GM23248 (cell line): ENCODE results near the gene NOTUM. TPM values are rescaled to one million over a fixed set of nuclear protein-coding genes. Genes with fewer than 3 reads are reported as not detected.

ENCODE experiments used
- DNase-seq: peaks from one replicate; pipeline ENCODE4 v3.0.0-alpha.2; 2015
- H2AFZ ChIP-seq: fragments of 200-600 bp; sonication (generic); 2 replicates; pipeline ENCODE4 v1.6.1; 2016; ENCODE audit warnings: antibody characterized with exemption
- H3F3A ChIP-seq: fragments of 200-600 bp; sonication (generic); 2 replicates; pipeline ENCODE4 v1.6.1; 2016; ENCODE audit warnings: mild to moderate bottlenecking, antibody characterized with exemption, mixed run types; ENCODE audit not compliant: insufficient read depth
- H3K27ac ChIP-seq: fragments of 200-600 bp; sonication (generic); 2 replicates; pipeline ENCODE4 v1.5.1; 2016; ENCODE audit warnings: mild to moderate bottlenecking
- H3K27me3 ChIP-seq: fragments of 200-600 bp; sonication (generic); replicated peaks from 2 replicates; pipeline ENCODE4 v1.6.1; 2016; ENCODE audit warnings: mild to moderate bottlenecking; ENCODE audit not compliant: insufficient read depth
- H3K36me3 ChIP-seq: fragments of 200-600 bp; sonication (generic); 2 replicates; pipeline ENCODE4 v1.6.1; 2016; ENCODE audit warnings: low read depth, mild to moderate bottlenecking
- H3K4me1 ChIP-seq: fragments of 200-600 bp; sonication (generic); 2 replicates; pipeline ENCODE4 v1.6.1; 2016; ENCODE audit warnings: mild to moderate bottlenecking; ENCODE audit not compliant: insufficient read depth
- H3K4me2 ChIP-seq: fragments of 200-600 bp; sonication (generic); one replicate; pipeline ENCODE4 v1.6.1; 2016; ENCODE audit warnings: mild to moderate bottlenecking; ENCODE audit not compliant: unreplicated experiment
- H3K4me3 ChIP-seq: fragments of 200-600 bp; sonication (generic); 2 replicates; pipeline ENCODE4 v1.5.1; 2016; ENCODE audit warnings: mild to moderate bottlenecking
- H3K79me2 ChIP-seq: fragments of 200-600 bp; sonication (generic); 2 replicates; pipeline ENCODE4 v1.6.1; 2016; ENCODE audit warnings: mild to moderate bottlenecking; ENCODE audit not compliant: insufficient read depth
- H3K9ac ChIP-seq: fragments of 200-600 bp; sonication (generic); 2 replicates; pipeline ENCODE4 v1.6.1; 2016; ENCODE audit warnings: mild to moderate bottlenecking
- H3K9me2 ChIP-seq: fragments of 200-600 bp; sonication (generic); 2 replicates; pipeline ENCODE4 v1.6.1; 2016; ENCODE audit warnings: mixed run types, mild to moderate bottlenecking, moderate library complexity; ENCODE audit not compliant: insufficient read depth
- H3K9me3 ChIP-seq: fragments of 200-600 bp; sonication (generic); one replicate; pipeline ENCODE4 v1.6.1; 2017; ENCODE audit warnings: low read depth
- H4K20me1 ChIP-seq: fragments of 200-600 bp; sonication (generic); 2 replicates; pipeline ENCODE4 v1.6.0; 2016; ENCODE audit not compliant: insufficient read depth
- EZH2 ChIP-seq: fragments of 200-600 bp; sonication (generic); IDR thresholded peaks from 2 replicates; pipeline ENCODE4 v1.6.1; 2018; ENCODE audit warnings: antibody characterized with exemption, mild to moderate bottlenecking; ENCODE audit not compliant: insufficient read depth, poor library complexity, severe bottlenecking
- EZH2phosphoT487 ChIP-seq: fragments of 200-600 bp; sonication (generic); IDR thresholded peaks from 2 replicates; pipeline ENCODE4 v1.6.1; 2018; ENCODE audit warnings: antibody characterized with exemption, moderate library complexity, mild to moderate bottlenecking, low read depth; ENCODE audit not compliant: insufficient read depth
- WGBS, 2 experiments: methylation state at CpG; one replicate each; pipeline ENCODE4 v1.1.6; 2015 to 2017; ENCODE audit warnings: low lambda C conversion rate in 2 of 2, low coverage in 1 of 2; ENCODE audit errors: missing lambda C conversion rate in 2 of 2; 5-methylcytosine and 5-hydroxymethylcytosine counted together
- in situ Hi-C: fragments of 300-500 bp; cut with MboI; formaldehyde crosslinking; loops from 2 replicates; pipeline ENCODE4 v1.15.0; 2020
- polyA plus RNA-seq: library from polyadenylated mRNA; unstranded; fragments of >200 nt; fragmentation: Nextera tagmentation; extraction: Ambion mirVana; gene quantifications from 2 replicates; pipeline ENCODE4 v1.2.1, GENCODE V29; 2016
- total RNA-seq: library from RNA; depleted of rRNA; stranded (reverse); fragments of >200 nt; shearing (Covaris generic); gene quantifications from 2 replicates; pipeline ENCODE4 v1.2.3, GENCODE V29; 2014

NOTUM gene
- total and polyA plus RNA-seq, 2 experiments from 2014 or later, result not detected

- no peaks in the 10 kb centered on the region for H3F3A ChIP-seq
- H3K36me3 ChIP-seq, result no peaks in the 10 kb centered on the region
- TF ChIP-seq EZH2phosphoT487 (no peak), EZH2 (no peak)
- H4K20me1 ChIP-seq, result no peaks in the 10 kb centered on the region
- no peak overlapping the region for H2AFZ ChIP-seq
- no peak for DNase-seq
- no peaks in the 10 kb centered on the region for H3K9me2 ChIP-seq
- H3K4me1 ChIP-seq, result no peaks in the 10 kb centered on the region
- no peak overlapping the region for H3K9ac ChIP-seq
- WGBS, 2 experiments, result 58 to 61% methylated on average over 14 to 15 of the region's 15 CpGs
- H3K27ac ChIP-seq, result no peak overlapping the region
- no peaks in the 10 kb centered on the region for H3K79me2 ChIP-seq
- H3K9me3 ChIP-seq, result no peaks in the 10 kb centered on the region
- peaks cover 20% of the 10 kb centered on the region for H3K27me3 ChIP-seq
- in situ Hi-C loops, result no loop called here
- H3K4me2 ChIP-seq, result no peak overlapping the region
- H3K4me3 ChIP-seq, result no peak overlapping the region
Observed at GRCh38 chr17:81958633-81959342, 2.2 kb downstream of the NOTUM start.

- WGBS, 2 experiments, result 57 to 66% methylated on average over 15 to 19 of the region's 19 CpGs
- peaks cover 20% of the 10 kb centered on the region for H3K27me3 ChIP-seq
- no peak overlapping the region for H3K4me2 ChIP-seq
- H2AFZ ChIP-seq, result no peak overlapping the region
- no peak overlapping the region for H3K27ac ChIP-seq
- in situ Hi-C loops, result no loop called here
- H3K79me2 ChIP-seq, result no peaks in the 10 kb centered on the region
- no peaks in the 10 kb centered on the region for H3K36me3 ChIP-seq
- TF ChIP-seq EZH2phosphoT487 (no peak), EZH2 (no peak)
- no peaks in the 10 kb centered on the region for H3K9me3 ChIP-seq
- DNase-seq, result no peak
- no peak overlapping the region for H3K9ac ChIP-seq
- H3K9me2 ChIP-seq, result no peaks in the 10 kb centered on the region
- H4K20me1 ChIP-seq, result no peaks in the 10 kb centered on the region
- H3K4me1 ChIP-seq, result no peaks in the 10 kb centered on the region
- H3F3A ChIP-seq, result no peaks in the 10 kb centered on the region
- H3K4me3 ChIP-seq, result no peak overlapping the region
Observed at GRCh38 chr17:81957691-81958432, 3.1 kb downstream of the NOTUM start.

GRCh38 chr17:81956607-81957589 is 4.1 kb downstream of the NOTUM start:
- Histone ChIP-seq H4K20me1 (no peaks in the 10 kb centered on the region), H3K4me1 (no peaks in the 10 kb centered on the region), H2AFZ (no peak overlapping the region), H3K9me3 (no peaks in the 10 kb centered on the region), H3K4me2 (no peak overlapping the region), H3K36me3 (no peaks in the 10 kb centered on the region), H3F3A (no peaks in the 10 kb centered on the region), H3K9me2 (no peaks in the 10 kb centered on the region), H3K79me2 (no peaks in the 10 kb centered on the region), H3K4me3 (no peak overlapping the region), H3K27me3 (peaks cover 20% of the 10 kb centered on the region), H3K27ac (no peak overlapping the region), H3K9ac (no peak overlapping the region)
- in situ Hi-C loops, result no loop called here
- no peak for DNase-seq
- 83 to 86% methylated on average over 37 to 45 of the region's 45 CpGs for WGBS, 2 experiments
- no peak for TF ChIP-seq EZH2phosphoT487
- TF ChIP-seq EZH2, result no peak
